Skin epidermis (tissue), 12 donors: ENCODE results near the gene SH3PXD2A.

Experiments
- H3K27ac ChIP-seq, 21 experiments: fragments of 200-600 bp; sonication (generic) in 11 of 21; one replicate each; pipeline ENCODE4 v1.5.0; 2020; ENCODE audit warnings: mild to moderate bottlenecking in 3 of 21, inconsistent platforms in 2 of 21, moderate library complexity in 2 of 21
- H3K4me3 ChIP-seq, 7 experiments: fragments of 200-600 bp; sonication (generic) in 2 of 7; one replicate each; pipeline ENCODE4 v1.5.0; 2020; ENCODE audit warnings: inconsistent platforms in 2 of 7, mild to moderate bottlenecking in 2 of 7, moderate library complexity in 1 of 7

The SH3PXD2A gene

GRCh38 chr10:103545366-103545765 is 310.0 kb downstream of the SH3PXD2A start:
- no peak overlapping the region for H3K27ac ChIP-seq

GRCh38 chr10:103544657-103545310 is 310.6 kb downstream of the SH3PXD2A start:
- Histone ChIP-seq H3K4me3 (no peak overlapping the region), H3K27ac (no peak overlapping the region)

More at GRCh38 chr10:103545366-103545765, 310.0 kb downstream of the SH3PXD2A start:
- no peak overlapping the region for H3K4me3 ChIP-seq
